ENCODE measurements around the gene FBXW11. TPM values are rescaled to one million over a fixed set of nuclear protein-coding genes. Genes with fewer than 3 reads are reported as not detected.
"Not testable (repeated sequence)": the region's sequence is repeated elsewhere in the genome, so short reads cannot be mapped to it uniquely, and the experiment has no call there.

FBXW11 gene
- total RNA-seq, 1 experiment from 2014 or later, result 72.9 TPM

- no peaks in the 10 kb centered on the region for H3K9me3 ChIP-seq (ENCODE audit: low read length)
- DNase-seq, result no peak
These were observed 109.2 kb downstream of the FBXW11 start for GRCh38 chr5:171897231-171897630.

GRCh38 chr5:171895081-171895480 lies 111.4 kb downstream of the FBXW11 start:
- 0 out of 2 replicates have a peak, but pooled peaks cover 3% of the 10 kb centered on the region for H3K36me3 ChIP-seq (ENCODE audit: insufficient read depth, low read length)
- peaks cover 57% of the 10 kb centered on the region for H3K79me2 ChIP-seq (ENCODE audit: low read length)
- no peak overlapping the region for H3K27ac ChIP-seq (ENCODE audit: low read length)
- no peaks in the 10 kb centered on the region for H3K4me1 ChIP-seq (ENCODE audit: low read length)
- no peaks in the 10 kb centered on the region for H4K20me1 ChIP-seq (ENCODE audit: insufficient read depth, low read depth, low read length)
- no peak for DNase-seq
- no peak overlapping the region for H3K4me3 ChIP-seq (ENCODE audit: low read length)
- no peak overlapping the region for H3K4me2 ChIP-seq (ENCODE audit: low read depth, low read length, poor library complexity, severe bottlenecking)
- no peaks in the 10 kb centered on the region for H3K27me3 ChIP-seq (ENCODE audit: low read length)
- H3K9me2 ChIP-seq (replicated peaks; ENCODE audit: insufficient read depth, low read length), result no peaks in the 10 kb centered on the region
- no peak overlapping the region for H3K9ac ChIP-seq (ENCODE audit: low read length)
- H2AFZ ChIP-seq (ENCODE audit: low read length), result no peak overlapping the region
- no peaks in the 10 kb centered on the region for H3K9me3 ChIP-seq (ENCODE audit: low read length)

More at GRCh38 chr5:171897231-171897630, 109.2 kb downstream of the FBXW11 start:
- no peaks in the 10 kb centered on the region; the same call in 1 of the 2 replicates for H4K20me1 ChIP-seq (ENCODE audit: insufficient read depth, low read depth, low read length)
- no peaks in the 10 kb centered on the region for H3K27me3 ChIP-seq (ENCODE audit: low read length)
- H3K27ac ChIP-seq (ENCODE audit: low read length), result no peak overlapping the region
- no peaks in the 10 kb centered on the region for H3K9me2 ChIP-seq (replicated peaks; ENCODE audit: insufficient read depth, low read length)
- no peaks in the 10 kb centered on the region for H3K36me3 ChIP-seq (ENCODE audit: insufficient read depth, low read length)
- no peak overlapping the region for H2AFZ ChIP-seq (ENCODE audit: low read length)
- no peak overlapping the region for H3K4me3 ChIP-seq (ENCODE audit: low read length)
- H3K4me1 ChIP-seq (ENCODE audit: low read length), result 0 out of 2 replicates have a peak, but pooled peaks cover 4% of the 10 kb centered on the region
- H3K4me2 ChIP-seq (ENCODE audit: low read depth, low read length, poor library complexity, severe bottlenecking), result no peak overlapping the region
- H3K9ac ChIP-seq (ENCODE audit: low read length), result no peak overlapping the region
- H3K79me2 ChIP-seq (ENCODE audit: low read length), result peaks cover 66% of the 10 kb centered on the region

GRCh38 chr5:171893290-171893886 lies 113.0 kb downstream of the FBXW11 start:
- H3K9me3 ChIP-seq (ENCODE audit: low read length), result no peaks in the 10 kb centered on the region
- H3K9ac ChIP-seq (ENCODE audit: low read length), result no peak overlapping the region
- no peak overlapping the region for H2AFZ ChIP-seq (ENCODE audit: low read length)
- no peaks in the 10 kb centered on the region for H3K4me1 ChIP-seq (ENCODE audit: low read length)
- no peaks in the 10 kb centered on the region for H4K20me1 ChIP-seq (ENCODE audit: insufficient read depth, low read depth, low read length)
- DNase-seq, result no peak
- no peak overlapping the region for H3K27ac ChIP-seq (ENCODE audit: low read length)
- no peak overlapping the region for H3K4me2 ChIP-seq (ENCODE audit: low read depth, low read length, poor library complexity, severe bottlenecking)
- peaks cover 7% of the 10 kb centered on the region; the same call in 1 of the 2 replicates for H3K36me3 ChIP-seq (ENCODE audit: insufficient read depth, low read length)
- peaks cover 50% of the 10 kb centered on the region; the same call in 1 of the 2 replicates for H3K79me2 ChIP-seq (ENCODE audit: low read length)
- no peaks in the 10 kb centered on the region for H3K9me2 ChIP-seq (replicated peaks; ENCODE audit: insufficient read depth, low read length)
- no peaks in the 10 kb centered on the region for H3K27me3 ChIP-seq (ENCODE audit: low read length)
- H3K4me3 ChIP-seq (ENCODE audit: low read length), result no peak overlapping the region

- Histone ChIP-seq H3K79me2 (ENCODE audit: low read length) (peaks cover 45% of the 10 kb centered on the region; the same call in 1 of the 2 replicates), H3K4me2 (ENCODE audit: low read depth, low read length, poor library complexity, severe bottlenecking) (no peak overlapping the region), H3K9me3 (ENCODE audit: low read length) (no peaks in the 10 kb centered on the region), H3K4me3 (ENCODE audit: low read length) (no peak overlapping the region), H3K36me3 (ENCODE audit: insufficient read depth, low read length) (peaks cover 11% of the 10 kb centered on the region; the same call in 1 of the 2 replicates), H3K27me3 (ENCODE audit: low read length) (no peaks in the 10 kb centered on the region), H3K9ac (ENCODE audit: low read length) (no peak overlapping the region), H2AFZ (ENCODE audit: low read length) (no peak overlapping the region), H4K20me1 (ENCODE audit: insufficient read depth, low read depth, low read length) (no peaks in the 10 kb centered on the region), H3K9me2 (replicated peaks; ENCODE audit: insufficient read depth, low read length) (no peaks in the 10 kb centered on the region), H3K27ac (ENCODE audit: low read length) (no peak overlapping the region), H3K4me1 (ENCODE audit: low read length) (no peaks in the 10 kb centered on the region)
- no peak for DNase-seq
These were observed 114.8 kb downstream of the FBXW11 start for GRCh38 chr5:171891595-171891994.

DNA sequence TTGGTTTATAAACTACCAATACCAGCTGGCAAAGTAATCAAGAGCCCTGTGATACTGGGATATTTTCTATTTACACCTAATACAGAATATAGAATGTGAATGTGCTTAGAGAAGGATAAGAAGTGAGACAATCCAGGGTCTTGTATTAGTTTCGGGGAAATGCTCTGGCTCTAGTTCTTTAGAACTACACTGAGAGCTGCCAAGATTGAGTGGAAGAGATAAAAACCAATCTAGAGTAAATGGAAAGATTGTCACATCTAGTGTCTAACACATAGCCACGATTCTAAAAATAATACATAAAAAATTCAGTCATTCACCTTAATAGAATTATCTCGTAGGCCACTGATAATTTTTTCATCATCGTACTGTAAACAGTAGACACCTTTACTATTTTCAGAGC lies 115.3 kb downstream of the FBXW11 start:
- no peak for DNase-seq
- Histone ChIP-seq H3K9me2 (replicated peaks; ENCODE audit: insufficient read depth, low read length) (no peaks in the 10 kb centered on the region), H3K27ac (ENCODE audit: low read length) (no peak overlapping the region), H3K36me3 (ENCODE audit: insufficient read depth, low read length) (peaks cover 11% of the 10 kb centered on the region; the same call in 1 of the 2 replicates), H3K4me2 (ENCODE audit: low read depth, low read length, poor library complexity, severe bottlenecking) (no peak overlapping the region), H3K4me3 (ENCODE audit: low read length) (no peak overlapping the region), H4K20me1 (ENCODE audit: insufficient read depth, low read depth, low read length) (no peaks in the 10 kb centered on the region), H3K79me2 (ENCODE audit: low read length) (peaks cover 45% of the 10 kb centered on the region; the same call in 1 of the 2 replicates), H3K9me3 (ENCODE audit: low read length) (no peaks in the 10 kb centered on the region), H3K27me3 (ENCODE audit: low read length) (no peaks in the 10 kb centered on the region), H3K4me1 (ENCODE audit: low read length) (no peaks in the 10 kb centered on the region), H3K9ac (ENCODE audit: low read length) (no peak overlapping the region), H2AFZ (ENCODE audit: low read length) (no peak overlapping the region)

- Histone ChIP-seq H3K4me2 (ENCODE audit: low read depth, low read length, poor library complexity, severe bottlenecking) (no peak overlapping the region), H2AFZ (ENCODE audit: low read length) (no peak overlapping the region), H3K4me3 (ENCODE audit: low read length) (no peak overlapping the region), H3K36me3 (ENCODE audit: insufficient read depth, low read length) (peaks cover 15% of the 10 kb centered on the region; the same call in 1 of the 2 replicates), H3K4me1 (ENCODE audit: low read length) (no peaks in the 10 kb centered on the region), H3K9me3 (ENCODE audit: low read length) (no peaks in the 10 kb centered on the region), H3K9me2 (replicated peaks; ENCODE audit: insufficient read depth, low read length) (no peaks in the 10 kb centered on the region), H3K9ac (ENCODE audit: low read length) (no peak overlapping the region), H3K27me3 (ENCODE audit: low read length) (no peaks in the 10 kb centered on the region), H4K20me1 (ENCODE audit: insufficient read depth, low read depth, low read length) (no peaks in the 10 kb centered on the region), H3K27ac (ENCODE audit: low read length) (no peak overlapping the region), H3K79me2 (ENCODE audit: low read length) (peaks cover 36% of the 10 kb centered on the region; the same call in 1 of the 2 replicates)
- DNase-seq, result no peak
These were observed 118.4 kb downstream of the FBXW11 start for GRCh38 chr5:171888051-171888481.

DNA sequence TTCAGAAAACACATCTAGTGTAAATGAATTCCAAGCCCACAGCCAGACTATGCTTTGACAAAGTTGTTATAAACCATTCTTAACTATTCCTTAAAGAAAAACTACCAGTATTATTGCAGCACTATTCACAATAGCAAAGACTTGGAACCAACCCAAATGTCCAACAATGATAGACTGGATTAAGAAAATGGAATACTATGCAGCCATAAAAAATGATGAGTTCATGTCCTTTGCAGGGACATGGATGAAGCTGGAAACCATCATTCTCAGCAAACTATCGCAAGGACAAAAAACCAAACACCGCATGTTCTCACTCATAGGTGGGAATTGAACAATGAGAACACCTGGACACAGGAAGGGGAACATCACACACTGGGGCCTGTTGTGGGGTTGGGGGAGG lies 120.4 kb downstream of the FBXW11 start:
- Histone ChIP-seq H3K79me2 (ENCODE audit: low read length) (peaks cover 22% of the 10 kb centered on the region; the same call in 1 of the 2 replicates), H3K36me3 (ENCODE audit: insufficient read depth, low read length) (peaks cover 15% of the 10 kb centered on the region; the same call in 1 of the 2 replicates)
- not testable (repeated sequence) for H3K9me2 ChIP-seq (replicated peaks; ENCODE audit: insufficient read depth, low read length); H3K9me3 ChIP-seq (ENCODE audit: low read length); H3K9ac ChIP-seq (ENCODE audit: low read length); H3K4me1 ChIP-seq (ENCODE audit: low read length); H3K4me2 ChIP-seq (ENCODE audit: low read depth, low read length, poor library complexity, severe bottlenecking); DNase-seq; H3K27ac ChIP-seq (ENCODE audit: low read length); H3K27me3 ChIP-seq (ENCODE audit: low read length); H3K4me3 ChIP-seq (ENCODE audit: low read length); H2AFZ ChIP-seq (ENCODE audit: low read length); H4K20me1 ChIP-seq (ENCODE audit: insufficient read depth, low read depth, low read length)

DNA sequence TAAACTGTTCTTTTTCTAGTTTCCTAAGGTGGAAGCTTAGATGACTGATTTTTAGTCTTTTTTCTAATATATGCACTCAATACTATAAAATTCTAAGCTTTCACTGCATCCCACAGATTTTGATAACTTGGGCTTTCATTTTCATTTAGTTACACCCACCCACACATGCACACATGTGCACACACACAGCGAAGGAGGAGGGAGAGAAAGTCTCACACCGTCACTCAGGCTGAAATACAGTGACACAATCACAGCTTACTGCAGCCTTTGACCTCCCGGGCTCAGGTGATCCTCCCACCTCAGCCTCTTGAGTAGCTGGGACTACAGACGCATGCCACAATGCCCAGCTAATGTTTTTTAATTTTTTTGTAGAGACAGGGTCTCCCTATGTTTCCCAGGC lies 124.3 kb downstream of the FBXW11 start:
- Histone ChIP-seq H3K4me1 (ENCODE audit: low read length) (no peaks in the 10 kb centered on the region), H2AFZ (ENCODE audit: low read length) (no peak overlapping the region), H3K27ac (ENCODE audit: low read length) (no peak overlapping the region), H3K9me2 (replicated peaks; ENCODE audit: insufficient read depth, low read length) (no peaks in the 10 kb centered on the region), H3K79me2 (ENCODE audit: low read length) (0 out of 2 replicates have a peak, but pooled peaks cover 6% of the 10 kb centered on the region), H3K27me3 (ENCODE audit: low read length) (no peaks in the 10 kb centered on the region), H3K36me3 (ENCODE audit: insufficient read depth, low read length) (peaks cover 6% of the 10 kb centered on the region; the same call in 1 of the 2 replicates), H3K4me2 (ENCODE audit: low read depth, low read length, poor library complexity, severe bottlenecking) (no peak overlapping the region), H3K9me3 (ENCODE audit: low read length) (no peaks in the 10 kb centered on the region), H4K20me1 (ENCODE audit: insufficient read depth, low read depth, low read length) (no peaks in the 10 kb centered on the region), H3K9ac (ENCODE audit: low read length) (no peak overlapping the region), H3K4me3 (ENCODE audit: low read length) (no peak overlapping the region)
- DNase-seq, result no peak

Data from Karpas-422 (cell line).